T-helper 1 cell treated with Interleukin-12 subunit alpha and Interleukin-12 subunit beta and Interleukin-4 antibody, amounts not matched to agents 30 μg/mL and 1 μg/mL, for 36 hours (primary cell): ENCODE data around the gene GARIN5A.

Source experiments
- H3K27ac Mint-ChIP-seq: one replicate; pipeline ENCODE4 v1.8.0; 2021; ENCODE audit warnings: mild to moderate bottlenecking, mixed read lengths
- H3K27me3 Mint-ChIP-seq: one replicate; pipeline ENCODE4 v1.8.0; 2021; ENCODE audit warnings: low read depth, mixed read lengths
- H3K36me3 Mint-ChIP-seq: one replicate; pipeline ENCODE4 v1.8.0; 2021; ENCODE audit warnings: low read depth, mixed read lengths
- H3K4me1 Mint-ChIP-seq: one replicate; pipeline ENCODE4 v1.8.0; 2021; ENCODE audit warnings: low read depth, mixed read lengths
- H3K4me3 Mint-ChIP-seq: one replicate; pipeline ENCODE4 v1.8.0; 2021; ENCODE audit warnings: mild to moderate bottlenecking, moderate library complexity, mixed read lengths
- H3K9me3 Mint-ChIP-seq: one replicate; pipeline ENCODE4 v1.8.0; 2021; ENCODE audit warnings: mixed read lengths

GARIN5A gene

GRCh38 chr19:50498219-50499056 is 21.8 kb upstream of the GARIN5A start:
- no peak overlapping the region for H3K4me3 Mint-ChIP-seq
- H3K4me1 Mint-ChIP-seq = no peaks in the 10 kb centered on the region
- no peaks in the 10 kb centered on the region for H3K36me3 Mint-ChIP-seq
- no peaks in the 10 kb centered on the region for H3K9me3 Mint-ChIP-seq
- no peak overlapping the region for H3K27ac Mint-ChIP-seq
- no peaks in the 10 kb centered on the region for H3K27me3 Mint-ChIP-seq

- Mint-ChIP-seq H3K27ac (no peak overlapping the region), H3K36me3 (no peaks in the 10 kb centered on the region), H3K4me1 (peaks cover 4% of the 10 kb centered on the region), H3K4me3 (no peak overlapping the region), H3K27me3 (no peaks in the 10 kb centered on the region), H3K9me3 (no peaks in the 10 kb centered on the region)
Measured at GRCh38 chr19:50497022-50497405, 20.4 kb upstream of the GARIN5A start.

GRCh38 chr19:50496189-50497021 is 19.8 kb upstream of the GARIN5A start:
- H3K4me3 Mint-ChIP-seq = no peak overlapping the region
- H3K4me1 Mint-ChIP-seq = peaks cover 9% of the 10 kb centered on the region
- H3K9me3 Mint-ChIP-seq = no peaks in the 10 kb centered on the region
- no peaks in the 10 kb centered on the region for H3K36me3 Mint-ChIP-seq
- peaks cover 6% of the 10 kb centered on the region for H3K27me3 Mint-ChIP-seq
- H3K27ac Mint-ChIP-seq = no peak overlapping the region

- Mint-ChIP-seq H3K9me3 (no peaks in the 10 kb centered on the region), H3K4me3 (no peak overlapping the region), H3K27ac (peak overlapping the region; percentile 2), H3K36me3 (no peaks in the 10 kb centered on the region), H3K27me3 (peaks cover 7% of the 10 kb centered on the region), H3K4me1 (peaks cover 9% of the 10 kb centered on the region)
Measured at GRCh38 chr19:50495020-50495531, 18.4 kb upstream of the GARIN5A start.

- no peaks in the 10 kb centered on the region for H3K36me3 Mint-ChIP-seq
Measured at GRCh38 chr19:50494186-50495019, 17.8 kb upstream of the GARIN5A start.

GRCh38 chr19:50493171-50493570 is 16.5 kb upstream of the GARIN5A start:
- Mint-ChIP-seq H3K4me1 (peaks cover 12% of the 10 kb centered on the region), H3K36me3 (peaks cover 4% of the 10 kb centered on the region), H3K4me3 (no peak overlapping the region)

More at GRCh38 chr19:50494186-50495019, 17.8 kb upstream of the GARIN5A start:
- Mint-ChIP-seq H3K9me3 (no peaks in the 10 kb centered on the region), H3K27ac (no peak overlapping the region), H3K27me3 (peaks cover 7% of the 10 kb centered on the region), H3K4me1 (peaks cover 9% of the 10 kb centered on the region), H3K4me3 (no peak overlapping the region)

GRCh38 chr19:50492303-50493052 is 15.8 kb upstream of the GARIN5A start:
- Mint-ChIP-seq H3K27me3 (peaks cover 7% of the 10 kb centered on the region), H3K4me3 (peak overlapping the region; percentile 39), H3K9me3 (no peaks in the 10 kb centered on the region), H3K36me3 (peaks cover 4% of the 10 kb centered on the region), H3K27ac (peak overlapping the region; percentile 58), H3K4me1 (peaks cover 12% of the 10 kb centered on the region)

More at GRCh38 chr19:50493171-50493570, 16.5 kb upstream of the GARIN5A start:
- no peaks in the 10 kb centered on the region for H3K9me3 Mint-ChIP-seq
- H3K27me3 Mint-ChIP-seq = peaks cover 7% of the 10 kb centered on the region
- no peak overlapping the region for H3K27ac Mint-ChIP-seq

- Mint-ChIP-seq H3K27ac (no peak overlapping the region), H3K9me3 (no peaks in the 10 kb centered on the region), H3K27me3 (peaks cover 7% of the 10 kb centered on the region), H3K36me3 (peaks cover 8% of the 10 kb centered on the region), H3K4me1 (peaks cover 12% of the 10 kb centered on the region), H3K4me3 (no peak overlapping the region)
Measured at GRCh38 chr19:50490991-50491472, 14.4 kb upstream of the GARIN5A start.

GRCh38 chr19:50490411-50490811 is 13.8 kb upstream of the GARIN5A start:
- H3K4me1 Mint-ChIP-seq = peaks cover 12% of the 10 kb centered on the region

GRCh38 chr19:50489461-50490011 is 12.9 kb upstream of the GARIN5A start:
- H3K27ac Mint-ChIP-seq = no peak overlapping the region
- no peaks in the 10 kb centered on the region for H3K9me3 Mint-ChIP-seq
- H3K4me3 Mint-ChIP-seq = no peak overlapping the region
- peaks cover 7% of the 10 kb centered on the region for H3K27me3 Mint-ChIP-seq
- peaks cover 20% of the 10 kb centered on the region for H3K36me3 Mint-ChIP-seq
- H3K4me1 Mint-ChIP-seq = peaks cover 12% of the 10 kb centered on the region

More at GRCh38 chr19:50490411-50490811, 13.8 kb upstream of the GARIN5A start:
- Mint-ChIP-seq H3K4me3 (no peak overlapping the region), H3K27me3 (peaks cover 7% of the 10 kb centered on the region), H3K9me3 (no peaks in the 10 kb centered on the region), H3K27ac (no peak overlapping the region), H3K36me3 (peaks cover 13% of the 10 kb centered on the region)

- Mint-ChIP-seq H3K27me3 (peaks cover 7% of the 10 kb centered on the region), H3K4me1 (peaks cover 12% of the 10 kb centered on the region), H3K27ac (no peak overlapping the region), H3K36me3 (peaks cover 20% of the 10 kb centered on the region), H3K4me3 (no peak overlapping the region), H3K9me3 (no peaks in the 10 kb centered on the region)
Measured at GRCh38 chr19:50488389-50489194, 11.9 kb upstream of the GARIN5A start.

- no peak overlapping the region for H3K4me3 Mint-ChIP-seq
- H3K9me3 Mint-ChIP-seq = no peaks in the 10 kb centered on the region
- peaks cover 8% of the 10 kb centered on the region for H3K4me1 Mint-ChIP-seq
- no peak overlapping the region for H3K27ac Mint-ChIP-seq
- peaks cover 26% of the 10 kb centered on the region for H3K36me3 Mint-ChIP-seq
- peaks cover 7% of the 10 kb centered on the region for H3K27me3 Mint-ChIP-seq
Measured at GRCh38 chr19:50486823-50487515, 10.3 kb upstream of the GARIN5A start.
